Sciatic nerve (tissue), 2 donors: ENCODE results near the gene TDP2. TPM values are rescaled to one million over a fixed set of nuclear protein-coding genes. Genes with fewer than 3 reads are reported as not detected.

Source experiments
- ATAC-seq: fragments of 200-7000 bp; cut with Tn5 transposase; one replicate; pipeline ENCODE4 v1.9.1; 2020; ENCODE audit warnings: mild to moderate bottlenecking, moderate library complexity
- DNase-seq: peaks from one replicate; pipeline ENCODE4 v3.0.0-alpha.2; 2020; ENCODE audit warnings: low spot score
- intact Hi-C: fragments of 100-400 bp; cut with DNase I; formaldehyde crosslinking; loops from one replicate; pipeline ENCODE4 v1.14.2; 2022
- total RNA-seq: library from RNA; stranded (reverse); fragmentation: NEBNext Ultra II Directional; extraction: Animal tissue kit (Norgen Biotek cat#: 25700); gene quantifications from one replicate; pipeline ENCODE4 v1.2.1, GENCODE V29; 2021
- donor health status: DM: no; HTN: no; CAD: no.
- donor health status: DM: no; HTN: no; CAD: no.

TDP2 gene
- total RNA-seq, 1 donor from 2014 or later = 34.9 TPM

DNA sequence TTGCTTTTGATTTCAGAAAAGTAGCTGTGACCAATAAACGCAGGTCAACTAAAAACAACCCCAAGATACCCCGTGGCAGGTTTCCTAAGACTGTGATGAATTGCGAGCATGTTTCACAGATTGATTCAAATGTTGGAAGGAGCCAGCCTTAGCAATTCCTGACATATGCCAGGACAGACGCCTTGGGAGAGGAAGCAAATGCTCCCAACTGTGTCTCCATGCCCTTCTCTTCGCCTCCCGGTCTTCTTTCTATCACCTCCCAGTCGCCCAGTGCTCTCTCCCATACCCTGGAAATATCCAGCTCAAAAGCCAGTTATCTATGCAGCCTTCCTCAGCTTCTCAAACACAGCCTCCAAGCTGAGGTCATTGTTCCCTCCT is 52.7 kb downstream of the TDP2 start:
- DNase-seq (no peak), ATAC-seq (no peak)
- intact Hi-C loops = no loop called here

DNA sequence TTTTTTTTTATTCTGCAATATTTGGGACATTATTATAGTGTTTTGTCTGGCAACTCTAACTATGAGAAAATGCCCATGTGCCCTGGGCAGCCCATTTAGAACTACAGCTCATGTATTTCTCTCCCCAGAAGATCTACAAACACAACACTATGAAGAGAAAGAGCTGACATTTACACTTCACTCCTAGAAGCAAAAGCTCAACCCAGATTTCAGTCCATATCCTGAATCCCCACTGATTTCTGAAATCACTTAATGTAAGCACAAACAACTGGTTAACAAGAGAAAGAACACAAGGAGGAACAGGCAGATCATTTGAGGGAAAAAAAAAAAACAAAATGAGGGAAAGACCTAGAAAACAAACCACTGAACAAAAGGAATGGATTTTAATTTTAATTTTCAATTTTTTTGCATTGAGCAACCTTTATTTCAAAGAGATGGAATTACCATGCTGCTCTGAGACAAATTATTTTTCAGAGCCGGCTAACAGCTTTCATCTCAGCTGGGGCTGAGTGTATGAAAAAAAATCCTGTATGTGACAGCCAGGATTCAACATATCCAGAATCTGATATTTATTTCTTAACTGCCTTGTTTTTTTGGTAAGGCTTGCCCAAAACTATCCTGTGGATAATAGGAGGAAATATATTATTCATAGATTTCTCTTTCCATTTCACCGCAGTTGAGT is 53.2 kb downstream of the TDP2 start:
- ATAC-seq = no peak
- intact Hi-C loops = no loop called here
- DNase-seq = no peak

DNA sequence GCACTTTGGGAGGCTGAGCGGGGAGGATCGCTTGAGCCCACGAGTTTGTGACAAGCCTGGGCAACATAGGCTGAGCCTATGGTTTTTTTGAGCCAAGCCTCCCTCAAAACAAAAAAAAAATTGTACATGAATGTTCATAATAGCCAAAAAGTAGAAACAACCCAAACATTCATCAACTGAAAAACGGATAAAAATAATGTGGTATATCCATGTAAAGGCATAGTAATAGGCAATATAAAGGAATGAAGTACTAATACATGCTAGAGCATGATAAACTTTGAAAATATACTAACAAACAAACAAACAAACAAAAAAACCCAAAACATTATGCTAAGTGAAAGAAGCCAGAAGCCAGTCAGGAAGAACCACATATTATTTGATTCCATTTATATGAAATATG is 56.0 kb downstream of the TDP2 start:
- ATAC-seq (no peak), DNase-seq (no peak)
- intact Hi-C loops = no loop called here

DNA sequence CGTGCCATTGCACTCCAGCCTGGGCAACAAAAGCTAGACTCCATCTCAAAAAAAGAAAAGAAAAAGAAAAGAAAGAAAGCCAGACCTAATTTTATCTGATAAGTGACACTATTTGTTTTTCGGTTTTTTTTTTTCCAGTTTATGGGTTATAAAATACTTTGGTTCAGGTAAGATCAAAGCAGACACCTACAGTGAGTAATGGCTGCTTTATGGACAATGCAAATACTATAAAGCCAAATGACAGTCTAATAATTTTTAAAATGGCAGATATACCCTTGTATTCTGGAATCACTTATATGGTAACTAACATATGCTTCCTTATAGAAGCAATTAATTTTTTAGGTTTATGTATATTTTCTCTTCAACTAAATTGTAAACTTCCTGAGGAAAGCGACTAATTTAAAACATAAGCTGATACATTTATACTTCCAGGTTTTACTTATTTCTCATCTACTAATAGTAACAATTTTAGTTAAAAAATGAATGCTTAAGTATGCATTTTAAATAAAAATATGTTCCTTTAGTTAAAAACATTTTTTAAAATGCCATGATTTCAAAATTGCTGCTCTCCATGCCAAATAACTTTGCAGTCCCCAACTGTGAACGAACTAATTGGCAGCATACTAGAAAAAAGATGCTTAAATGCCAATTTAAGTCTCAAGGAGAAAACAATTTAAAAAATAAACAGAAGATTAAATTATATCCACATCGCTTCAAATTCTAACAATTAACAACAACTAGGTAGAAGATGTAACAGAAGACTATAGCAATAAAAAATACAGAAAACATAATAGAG is 59.2 kb downstream of the TDP2 start:
- no peak for DNase-seq
- intact Hi-C loops = no loop called here
- no peak for ATAC-seq

DNA sequence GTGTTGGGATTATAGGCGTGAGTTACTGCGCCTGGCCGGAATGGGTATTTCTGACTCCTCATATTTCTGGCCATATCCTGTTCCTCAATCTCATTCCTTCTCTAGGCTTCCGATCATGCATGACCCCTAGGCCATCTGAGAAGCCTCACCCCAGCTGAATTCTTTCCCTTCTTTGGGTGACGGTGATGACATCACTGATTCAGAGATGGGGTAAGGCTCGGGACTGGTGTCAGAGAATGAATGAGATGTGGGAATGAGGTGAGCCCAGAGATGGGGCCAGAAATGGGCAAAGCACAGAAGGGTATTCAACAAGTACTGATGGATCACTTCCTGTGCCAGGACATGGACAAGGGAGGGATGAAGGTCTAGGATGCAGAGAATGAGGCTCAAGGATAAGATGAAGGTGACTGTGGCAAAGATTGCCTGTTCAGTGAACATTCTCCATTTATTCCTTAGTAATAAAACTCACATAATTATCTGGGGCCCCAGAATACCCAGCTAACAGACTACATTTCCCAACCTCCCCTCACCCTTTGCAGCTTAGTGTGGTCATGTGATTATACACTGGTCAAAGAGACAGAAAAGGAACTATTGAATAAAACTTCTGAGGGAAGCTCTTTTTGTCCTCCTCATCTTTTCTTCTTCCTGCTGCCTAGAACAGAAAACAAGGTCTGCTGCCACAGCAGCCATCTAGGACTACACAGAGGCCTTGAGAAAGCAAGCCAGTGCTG is 60.3 kb downstream of the TDP2 start:
- no peak for DNase-seq
- no peak for ATAC-seq
- intact Hi-C loops = no loop called here

DNA sequence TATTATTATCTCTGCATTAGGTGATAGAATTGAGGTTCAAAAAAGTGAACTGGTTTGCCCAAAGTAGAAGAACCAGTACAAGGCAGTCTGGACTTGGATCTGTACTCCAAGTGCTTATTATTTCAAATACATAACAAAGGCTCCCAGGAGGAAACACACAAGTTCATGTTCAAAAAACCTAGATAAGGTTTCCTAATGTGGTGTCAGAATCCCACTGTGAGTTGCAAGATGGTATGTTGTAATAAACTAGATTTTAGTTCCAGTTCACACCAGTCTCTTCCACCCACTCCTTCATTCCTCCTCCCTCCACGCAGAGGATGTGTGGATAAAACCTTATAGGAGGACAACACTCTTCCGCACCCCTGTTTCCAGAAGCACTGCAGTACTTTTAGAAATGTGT is 63.5 kb downstream of the TDP2 start:
- intact Hi-C loops = no loop called here
- DNase-seq = no peak
- no peak for ATAC-seq

DNA sequence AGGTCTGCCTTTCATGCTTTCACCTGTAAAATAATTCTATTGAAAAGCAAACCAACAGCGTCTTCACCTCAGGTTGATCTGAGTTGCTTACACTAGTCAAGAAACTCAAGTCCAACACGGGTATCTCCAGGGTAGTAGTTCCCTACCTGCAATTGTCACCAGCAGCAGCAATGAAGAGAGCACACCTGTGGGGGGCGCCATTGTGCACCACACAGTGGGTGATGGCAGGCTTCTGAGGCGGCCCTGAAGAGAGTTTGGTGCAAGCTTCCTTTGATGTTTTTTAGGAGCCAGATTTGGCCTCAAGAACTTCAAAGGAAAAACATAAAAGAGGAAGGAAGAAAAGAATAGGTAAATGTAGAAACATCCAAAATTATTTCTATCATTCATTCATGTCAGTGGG is 65.8 kb downstream of the TDP2 start:
- no peak for ATAC-seq
- no peak for DNase-seq
- intact Hi-C loops = no loop called here

Other genes with a start within 250 kb of the TDP2 start
- gene GPLD1, start 177.3 kb downstream of the TDP2 start, total RNA-seq = 4.9 TPM
- 19.3 TPM for gene ALDH5A1, start 171.9 kb downstream of the TDP2 start, total RNA-seq
- 0.40 TPM for gene KIAA0319, start 20.7 kb downstream of the TDP2 start, total RNA-seq
- 17.3 TPM for gene ACOT13, start 178 bp upstream of the TDP2 start, total RNA-seq
- 89.3 TPM for gene C6orf62, start 52.3 kb upstream of the TDP2 start, total RNA-seq
- gene GMNN, start 108.0 kb upstream of the TDP2 start, total RNA-seq = 10.9 TPM
- not detected for gene ARMH2, start 132.0 kb upstream of the TDP2 start, total RNA-seq